HepG2 (cell line): ENCODE data around the gene FOXL3. TPM values are rescaled to one million over a fixed set of nuclear protein-coding genes. Genes with fewer than 3 reads are reported as not detected.

ENCODE experiments used
- ATAC-seq: fragments of 200-7000 bp; cut with Tn5 transposase; 3 replicates; pipeline ENCODE4 v1.9.1; 2020; ENCODE audit warnings: mild to moderate bottlenecking, moderate library complexity
- BruUV-seq: library from RNA; stranded (reverse); fragments of 400-500 nt; replicated peaks from 2 replicates; lab custom pipeline; 2021; lab: Mats Ljungman, UMichigan
- CTCF ChIA-PET: fragments of 300-600 bp; formaldehyde crosslinking; extraction: SDS; loops from one replicate; lab custom pipeline; 2021; ENCODE audit warnings: low total read pairs, inconsistent platforms, low intra/inter-chr PET ratio; lab: Yijun Ruan, JAX
- POLR2A ChIA-PET: fragments of 350-600 bp; sonication (Branson Sonifier 250); formaldehyde crosslinking; loops from one replicate; lab custom pipeline; 2020; ENCODE audit warnings: antibody characterized with exemption, inconsistent platforms; lab: Yijun Ruan, JAX
- DNase-seq: peaks from one replicate; pipeline ENCODE4 v3.0.0-alpha.2; 2015; ENCODE audit warnings: low spot score
- FAIRE-seq: peaks from 3 replicates; lab custom pipeline; 2011; peaks lifted over from hg19 to GRCh38; lab: Jason Lieb, UNC
- H2AFZ ChIP-seq: one replicate; pipeline ENCODE4 v1.6.1; 2011; ENCODE audit warnings: low read length, inconsistent platforms
- H3K27ac ChIP-seq: fragments of 300-600 bp; 3 replicates; pipeline ENCODE4 v1.8.0; 2011; ENCODE audit warnings: mixed run types, mild to moderate bottlenecking, mixed read lengths, low read length, inconsistent platforms; ENCODE audit not compliant: insufficient read depth; ENCODE audit errors: extremely low read length
- H3K27me3 ChIP-seq, 2 experiments: fragments of 200-600 bp in 1 of 2; 2 replicates in 1 of 2; 3 replicates in 1 of 2; pipeline versions ENCODE4 v1.6.0 to v1.8.0; 2011; ENCODE audit warnings: low read length in 2 of 2, mild to moderate bottlenecking in 2 of 2, moderate library complexity in 2 of 2, inconsistent platforms in 1 of 2; ENCODE audit not compliant: insufficient read depth in 2 of 2, control insufficient read depth in 1 of 2
- H3K36me3 ChIP-seq, 2 experiments: fragments of 200-600 bp in 1 of 2; replicated peaks in 1 of 2; 2 replicates in 1 of 2; 3 replicates in 1 of 2; pipeline versions ENCODE4 v1.5.1 to v1.8.0; 2011; ENCODE audit warnings: low read length in 2 of 2, inconsistent platforms in 1 of 2; ENCODE audit not compliant: insufficient read depth in 2 of 2, control insufficient read depth in 1 of 2
- H3K4me1 ChIP-seq: 2 replicates; pipeline ENCODE4 v1.5.1; 2012; ENCODE audit warnings: low read length, inconsistent platforms; ENCODE audit not compliant: insufficient read depth
- H3K4me2 ChIP-seq: 2 replicates; pipeline ENCODE4 v1.6.0; 2011; ENCODE audit warnings: low read depth, low read length, inconsistent platforms
- H3K4me3 ChIP-seq, 3 experiments: fragments of 200-600 bp in 1 of 3; sonication (generic), shearing (Covaris generic) in 1 of 3; replicated peaks in 1 of 3; 2 replicates each; pipeline ENCODE4 v1.5.1; 2011 to 2016; ENCODE audit warnings: low read length in 3 of 3, inconsistent platforms in 2 of 3, low read depth in 2 of 3, mild to moderate bottlenecking in 2 of 3, control low read depth in 1 of 3, mixed read lengths in 1 of 3; ENCODE audit not compliant: insufficient read depth in 1 of 3
- H3K79me2 ChIP-seq: one replicate; pipeline ENCODE4 v1.6.1; 2011; ENCODE audit warnings: low read length, inconsistent platforms; ENCODE audit not compliant: insufficient read depth
- H3K9ac ChIP-seq: 2 replicates; pipeline ENCODE4 v1.6.0; 2011; ENCODE audit warnings: mild to moderate bottlenecking, low read depth, low read length, inconsistent platforms; ENCODE audit not compliant: insufficient read depth
- H3K9me3 ChIP-seq: 2 replicates; pipeline ENCODE4 v1.5.1; 2012; ENCODE audit warnings: mild to moderate bottlenecking, low read length
- H4K20me1 ChIP-seq: 2 replicates; pipeline ENCODE4 v1.6.0; 2011; ENCODE audit warnings: inconsistent platforms, mild to moderate bottlenecking, low read length, moderate library complexity; ENCODE audit not compliant: insufficient read depth
- DMTF1 ChIP-seq: sonication (generic); formaldehyde crosslinking; IDR thresholded peaks from 2 replicates; pipeline ENCODE4 v1.4.0; 2020; ENCODE audit warnings: mild to moderate bottlenecking, missing genetic modification reagents
- DPF2 ChIP-seq: sonication (generic); formaldehyde crosslinking; IDR thresholded peaks from 2 replicates; pipeline ENCODE4 v1.4.0; 2020; ENCODE audit warnings: mild to moderate bottlenecking, low read depth, missing genetic modification reagents, borderline replicate concordance
- EHMT2 ChIP-seq: fragments of 200-600 bp; sonication (generic); IDR thresholded peaks from 2 replicates; pipeline ENCODE4 v1.7.0; 2017; ENCODE audit warnings: antibody characterized with exemption, low read depth, low read length, borderline replicate concordance
- GTF2F1 ChIP-seq: fragments of 150-350 bp; IDR thresholded peaks from 2 replicates; pipeline ENCODE4 v1.6.1; 2014; ENCODE audit warnings: low read length
- KDM5B ChIP-seq: sonication (generic); formaldehyde crosslinking; IDR thresholded peaks from 2 replicates; pipeline ENCODE4 v1.4.0; 2020; ENCODE audit warnings: missing genetic modification reagents, mild to moderate bottlenecking, borderline replicate concordance
- MATR3 ChIP-seq: sonication (generic); formaldehyde crosslinking; IDR thresholded peaks from 2 replicates; pipeline ENCODE4 v1.4.0; 2020; ENCODE audit warnings: missing genetic modification reagents
- MIER2 ChIP-seq: IDR thresholded peaks from 2 replicates; pipeline ENCODE4 v1.6.1; 2016; ENCODE audit warnings: missing biosample characterization, missing genetic modification reagents
- WIZ ChIP-seq: sonication (generic); formaldehyde crosslinking; IDR thresholded peaks from 2 replicates; pipeline ENCODE4 v1.5.1; 2020; ENCODE audit warnings: mild to moderate bottlenecking, missing genetic modification reagents
- ZIK1 ChIP-seq: sonication (generic); formaldehyde crosslinking; IDR thresholded peaks from 2 replicates; pipeline ENCODE4 v1.5.0; 2020; ENCODE audit warnings: mild to moderate bottlenecking, low read depth, missing genetic modification reagents, borderline replicate concordance
- ZMYM2 ChIP-seq: sonication (generic); formaldehyde crosslinking; IDR thresholded peaks from 2 replicates; pipeline ENCODE4 v1.8.0; 2022; ENCODE audit warnings: mild to moderate bottlenecking, missing genetic modification reagents
- ZNF282 ChIP-seq: fragments of 450-650 bp; IDR thresholded peaks from 2 replicates; pipeline ENCODE4 v1.6.1; 2018; ENCODE audit not compliant: partially characterized antibody
- ZNF891 ChIP-seq: sonication (generic); formaldehyde crosslinking; IDR thresholded peaks from 2 replicates; pipeline ENCODE4 v1.5.0; 2020; ENCODE audit warnings: mild to moderate bottlenecking, missing genetic modification reagents
- WGBS: methylation state at CpG from one replicate; pipeline ENCODE4 v1.1.6; 2017; ENCODE audit warnings: low lambda C conversion rate; 5-methylcytosine and 5-hydroxymethylcytosine counted together
- in situ Hi-C: cut with HindIII; loops from 2 replicates; pipeline ENCODE4 v1.10.0; 2017; ENCODE audit warnings: low pct_unique_long_range_greater_than_20kb; ENCODE audit not compliant: extremely low pct_ligation_motif_present
- intact Hi-C: fragments of 100-400 bp; cut with micrococcal nuclease; formaldehyde crosslinking; loops from one replicate; pipeline ENCODE4 v1.10.0; 2022; ENCODE audit not compliant: unreplicated experiment
- polyA plus RNA-seq, 8 experiments: library from polyadenylated mRNA; depleted of rRNA in 3 of 8; stranded (reverse) in 7 of 8; unstranded in 1 of 8; fragments of >200 nt; fragmentation: Illumina TruSeq in 4 of 8; extraction: Trizol in 4 of 8; gene quantifications; 2 replicates each; pipeline versions ENCODE4 v1.2.1 to v1.2.3, GENCODE V29; 2011 to 2016; ENCODE audit warnings: low read depth in 4 of 8, missing spikeins in 1 of 8, mixed read lengths in 1 of 8; ENCODE audit not compliant: insufficient read depth in 1 of 8
- total RNA-seq, 5 experiments: library from RNA; depleted of rRNA; stranded (reverse); fragments of >200 nt; fragmentation: Illumina TruSeq; extraction: Trizol; gene quantifications; 2 replicates each; pipeline ENCODE4 v1.2.3, GENCODE V29; 2016; ENCODE audit warnings: low read depth in 1 of 5
- TF ChIP-seq, protein P1 (sequence below): sonication (generic); formaldehyde crosslinking; IDR thresholded peaks from 2 replicates; pipeline ENCODE4 v1.4.0; 2020; ENCODE audit warnings: missing genetic modification reagents

FOXL3 gene
- total and polyA plus RNA-seq, 2 of the 13 experiments (the other 11 are each of a cell fraction or from before 2014, with no cell fraction given): not detected

DNA sequence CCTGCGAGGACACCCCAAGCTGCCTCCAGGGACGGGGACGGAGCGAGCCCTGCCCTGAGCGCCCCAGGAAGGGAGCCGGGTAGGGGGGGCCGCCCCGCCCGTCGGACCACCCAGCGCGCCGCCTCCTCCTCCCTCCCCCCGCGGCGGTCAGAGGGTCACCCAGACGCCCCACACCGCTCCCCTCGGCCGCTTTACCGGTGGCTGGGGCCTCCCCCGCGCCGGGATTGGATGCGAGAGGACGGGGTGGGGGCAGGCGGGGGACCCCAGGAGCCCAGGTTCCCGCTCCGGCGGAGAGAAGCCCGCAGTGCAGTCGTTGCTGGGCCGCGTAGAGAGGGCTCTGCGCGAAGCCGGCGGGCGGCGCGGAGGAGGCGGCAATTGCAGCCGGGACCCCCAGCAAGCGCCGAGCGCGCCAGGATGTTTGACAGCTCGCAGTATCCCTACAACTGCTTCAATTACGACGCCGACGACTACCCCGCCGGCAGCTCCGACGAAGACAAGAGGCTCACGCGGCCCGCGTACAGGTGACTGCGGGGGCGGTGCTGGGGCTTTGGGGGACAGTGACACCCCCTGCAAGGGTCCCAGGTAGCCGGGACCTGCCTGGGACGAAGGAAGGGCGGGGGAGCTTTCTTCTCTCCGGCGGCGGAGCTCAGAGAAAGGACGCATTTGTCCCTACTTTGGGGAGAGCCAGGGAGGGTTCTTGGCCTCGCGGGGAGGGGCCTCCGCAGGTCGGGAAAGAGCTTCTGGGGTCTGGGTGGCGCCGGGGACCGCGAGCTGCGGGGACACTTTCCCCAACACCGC, at the start of gene FOXL3 (continued):
- TF ChIP-seq DPF2 (CRISPR knock-in tag) (no peak), ZNF891 (CRISPR knock-in tag) (no peak), ZMYM2 (CRISPR knock-in tag) (no peak), GTF2F1 (no peak), MIER2 (CRISPR knock-in tag) (no peak), WIZ (no peak), KDM5B (CRISPR knock-in tag) (no peak), ZIK1 (no peak), ZNF282 (no peak)

DNA sequence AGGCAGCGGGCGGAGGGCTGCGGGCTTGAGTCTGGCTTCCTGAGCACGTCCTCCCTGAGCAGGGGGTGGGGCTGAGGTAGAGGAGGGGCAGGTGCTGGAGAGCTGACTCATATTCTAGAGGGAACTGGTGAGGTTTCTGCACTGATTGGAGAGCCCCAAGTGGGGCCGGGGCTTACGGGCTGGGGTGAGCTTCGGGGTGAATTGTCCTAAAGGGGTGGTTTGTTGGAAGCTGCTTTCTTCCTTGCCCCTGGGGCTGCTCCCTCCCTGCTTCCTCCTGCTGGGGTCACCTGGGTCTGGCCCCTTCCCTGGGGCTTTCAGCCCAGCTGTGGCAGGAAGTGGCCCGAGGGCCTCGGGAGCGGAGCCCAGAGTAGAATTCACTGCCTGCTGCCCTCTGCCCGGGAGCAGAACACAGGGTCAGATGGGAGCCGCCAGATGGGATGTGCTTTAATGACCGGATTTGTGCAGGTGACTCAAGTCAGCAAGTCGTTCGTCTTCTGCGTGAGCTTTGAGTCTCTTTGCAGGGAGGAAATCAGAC, 49.0 kb upstream of the FOXL3 start:
- CTCF ChIA-PET: no interaction called here
- Histone ChIP-seq H3K27ac (no peak overlapping the region), H3K4me2 (no peak overlapping the region), H3K4me3 (no peak overlapping the region), H3K4me1 (peaks cover 2% of the 10 kb centered on the region), H3K9ac (no peak overlapping the region), H3K79me2 (peaks cover 10% of the 10 kb centered on the region), H3K9me3 (no peaks in the 10 kb centered on the region), H4K20me1 (no peaks in the 10 kb centered on the region), H3K27me3 (no peaks in the 10 kb centered on the region), H2AFZ (no peak overlapping the region), H3K36me3 (peaks cover 8 to 34% of the 10 kb centered on the region in 2 experiments; a peak in 4 of 5 replicates)
- DNase-seq (no peak), ATAC-seq (no peak; the same call in 2 of the 3 replicates), FAIRE-seq (no peak)
- no TSS peak for BruUV-seq
- 90% methylated on average over 10 of the region's 16 CpGs for WGBS
- TF ChIP-seq DMTF1 (no peak), MATR3 (CRISPR knock-in tag) (no peak), EHMT2 (no peak)
- TF ChIP-seq, protein P1, sequence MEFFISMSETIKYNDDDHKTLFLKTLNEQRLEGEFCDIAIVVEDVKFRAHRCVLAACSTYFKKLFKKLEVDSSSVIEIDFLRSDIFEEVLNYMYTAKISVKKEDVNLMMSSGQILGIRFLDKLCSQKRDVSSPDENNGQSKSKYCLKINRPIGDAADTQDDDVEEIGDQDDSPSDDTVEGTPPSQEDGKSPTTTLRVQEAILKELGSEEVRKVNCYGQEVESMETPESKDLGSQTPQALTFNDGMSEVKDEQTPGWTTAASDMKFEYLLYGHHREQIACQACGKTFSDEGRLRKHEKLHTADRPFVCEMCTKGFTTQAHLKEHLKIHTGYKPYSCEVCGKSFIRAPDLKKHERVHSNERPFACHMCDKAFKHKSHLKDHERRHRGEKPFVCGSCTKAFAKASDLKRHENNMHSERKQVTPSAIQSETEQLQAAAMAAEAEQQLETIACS (CRISPR knock-in tag): no peak
- intact Hi-C loops: no loop called here
- in situ Hi-C loops: no loop called here
- POLR2A ChIA-PET: no interaction called here
